22Rv1 (cell line): ENCODE data around the gene CYP27C1.

Experiments
- H3K27ac ChIP-seq: fragments of 450-650 bp; 2 replicates; pipeline ENCODE4 v1.5.1; 2017
- CTCF ChIP-seq: fragments of 450-650 bp; IDR thresholded peaks from 2 replicates; pipeline ENCODE4 v1.5.1; 2017; ENCODE audit warnings: mild to moderate bottlenecking
- ZFX ChIP-seq: fragments of 450-650 bp; IDR thresholded peaks from 2 replicates; pipeline ENCODE4 v1.6.1; 2017; ENCODE audit warnings: antibody characterized with exemption, borderline replicate concordance

Gene CYP27C1

GRCh38 chr2:127188797-127189196, 31.3 kb downstream of the CYP27C1 start:
- TF ChIP-seq ZFX (no peak), CTCF (no peak)
- H3K27ac ChIP-seq, result no peak overlapping the region

DNA sequence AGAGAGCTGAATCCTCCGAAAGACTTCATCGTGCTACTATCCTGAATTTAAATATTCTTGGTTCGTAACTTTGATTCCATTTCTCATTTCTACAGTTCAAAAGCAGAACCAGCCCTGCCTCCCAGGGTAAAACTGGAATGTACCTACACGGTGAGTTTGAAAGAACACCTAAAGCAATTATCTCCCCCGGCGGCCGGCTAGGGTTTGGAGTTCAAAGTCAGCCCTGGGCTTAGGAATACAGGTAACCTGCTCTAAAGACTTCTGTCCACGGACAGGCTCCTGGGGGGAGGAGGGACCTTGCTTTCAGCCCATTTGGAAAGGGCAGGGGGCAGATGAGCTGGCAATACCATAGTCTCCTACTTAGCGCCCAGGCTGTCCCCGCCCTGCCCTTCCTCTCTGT, 32.3 kb downstream of the CYP27C1 start:
- TF ChIP-seq CTCF (no peak), ZFX (no peak)
- no peak overlapping the region for H3K27ac ChIP-seq

DNA sequence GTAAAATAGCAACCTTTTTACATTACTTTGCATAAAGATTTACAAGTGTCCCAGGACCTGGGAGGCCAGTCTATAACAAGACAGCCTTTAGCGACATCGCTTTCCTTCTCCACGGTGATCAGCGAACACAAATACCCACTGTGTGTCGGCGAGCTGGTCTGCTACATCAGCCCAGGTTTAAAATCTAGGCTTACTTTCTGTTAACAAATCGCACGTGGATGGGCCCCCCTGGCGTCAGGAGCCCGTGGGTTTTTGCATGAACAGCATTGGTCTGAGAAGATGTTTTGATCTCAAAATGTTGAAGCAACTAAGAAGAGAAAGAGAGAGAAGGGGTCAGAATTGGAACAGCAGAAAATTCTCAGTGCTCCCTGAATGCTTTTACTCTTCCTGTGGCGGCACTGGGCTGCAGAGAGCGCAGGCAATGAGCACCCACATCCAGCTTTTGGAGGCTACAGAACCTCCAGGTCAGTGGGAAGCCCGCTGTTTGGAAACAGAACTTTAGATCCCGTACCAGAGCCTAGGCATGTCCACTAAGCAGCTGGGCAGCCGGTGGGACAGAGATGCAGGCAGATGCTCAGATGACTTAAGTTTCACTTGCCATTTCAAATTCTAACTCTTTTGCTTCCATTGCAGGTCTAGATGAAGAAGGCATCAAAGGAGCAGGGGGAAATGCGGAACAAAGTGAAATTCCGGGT, 32.9 kb downstream of the CYP27C1 start:
- no peak for TF ChIP-seq CTCF
- no peak for TF ChIP-seq ZFX
- H3K27ac ChIP-seq, result no peak overlapping the region

- TF ChIP-seq CTCF, result no peak
- no peak for TF ChIP-seq ZFX
- no peak overlapping the region for H3K27ac ChIP-seq
These were observed 34.4 kb downstream of the CYP27C1 start for GRCh38 chr2:127185705-127186104.

- H3K27ac ChIP-seq, result no peak overlapping the region
- TF ChIP-seq ZFX, result no peak
- no peak for TF ChIP-seq CTCF
These were observed 35.0 kb downstream of the CYP27C1 start for GRCh38 chr2:127185093-127185492.

GRCh38 chr2:127183771-127184170, 36.3 kb downstream of the CYP27C1 start:
- no peak overlapping the region for H3K27ac ChIP-seq
- TF ChIP-seq CTCF, result no peak

DNA sequence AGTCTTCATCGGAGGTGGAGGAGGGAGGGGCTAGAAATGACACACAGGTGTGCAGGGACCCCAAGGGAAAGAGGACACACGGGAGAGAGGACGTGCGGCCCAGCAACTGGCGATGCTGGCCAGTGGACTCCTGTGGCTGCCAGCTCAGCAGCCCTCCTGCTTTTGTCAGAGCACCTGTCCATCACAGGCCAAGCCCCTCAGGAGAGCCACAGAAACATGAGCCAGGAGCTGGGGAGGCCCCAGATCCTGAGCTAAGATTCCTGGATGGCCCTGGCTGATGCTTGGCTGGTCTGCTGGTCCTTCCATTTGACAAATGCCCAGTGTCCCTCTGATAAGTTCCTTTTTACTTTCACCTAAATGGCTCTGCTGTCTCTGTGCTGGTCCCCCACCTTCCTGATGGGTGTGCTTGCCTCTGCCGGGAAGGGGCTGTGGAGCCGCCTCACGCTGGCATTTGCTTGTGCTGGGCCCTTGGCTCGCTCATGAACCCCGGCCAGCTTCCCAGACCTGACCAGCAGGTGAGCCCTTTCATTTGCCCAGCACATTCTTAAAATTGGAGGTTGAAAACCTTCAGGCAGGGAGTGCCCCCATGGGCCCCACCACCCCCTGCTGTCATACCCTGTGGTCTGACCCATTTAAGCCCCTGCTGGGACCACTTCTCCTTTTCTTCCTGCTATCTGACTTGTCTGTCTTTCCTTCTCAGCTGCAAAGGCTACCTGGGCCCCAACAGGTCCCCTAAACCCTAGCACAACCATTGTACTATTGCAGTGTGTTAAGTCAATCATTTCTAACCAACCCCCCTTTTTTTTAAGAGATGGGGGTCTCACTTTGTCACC, 37.3 kb downstream of the CYP27C1 start:
- H3K27ac ChIP-seq, result no peak overlapping the region
- TF ChIP-seq ZFX (no peak), CTCF (no peak)
